Measurements from ENCODE around the gene NFATC1. TPM values are rescaled to one million over a fixed set of nuclear protein-coding genes. Genes with fewer than 3 reads are reported as not detected.

NFATC1 gene
- total RNA-seq, 3 donors from 2014 or later: 62.7 to 80.8 (median 75.2) TPM

- ATAC-seq: no peak
- peaks cover 44% of the 10 kb centered on the region for H3K4me1 Mint-ChIP-seq (ENCODE audit: low read depth)
- H3K4me3 Mint-ChIP-seq: no peak overlapping the region
- no peaks in the 10 kb centered on the region for H3K9me3 Mint-ChIP-seq
- peaks cover 15% of the 10 kb centered on the region for H3K36me3 Mint-ChIP-seq (ENCODE audit: insufficient read depth)
- peak; percentile 49 for DNase-seq
- H3K27me3 Mint-ChIP-seq (ENCODE audit: low read depth): no peaks in the 10 kb centered on the region
Measured at GRCh38 chr18:79438898-79439627, 43.3 kb downstream of the NFATC1 start.

DNA sequence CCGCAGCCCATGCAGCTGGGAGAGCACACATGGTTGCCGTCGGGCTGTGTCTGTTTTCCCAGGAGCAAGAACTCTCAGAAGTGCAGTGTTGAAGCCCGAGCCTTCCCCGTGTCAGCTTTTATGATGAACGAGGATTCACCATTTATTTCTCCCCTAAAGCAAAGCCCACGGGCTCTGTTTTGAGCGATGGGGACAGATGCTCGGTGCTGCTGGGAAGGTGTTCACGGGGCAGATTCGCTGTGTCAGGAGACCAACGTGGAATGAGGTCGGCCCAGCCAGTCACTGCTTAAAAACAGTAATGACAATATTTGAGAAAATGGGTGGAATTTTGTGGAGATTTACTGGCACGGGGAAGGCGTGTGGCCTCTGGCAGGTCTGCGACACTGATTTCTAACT lies 43.9 kb downstream of the NFATC1 start:
- H3K4me3 Mint-ChIP-seq: no peak overlapping the region
- H3K27me3 Mint-ChIP-seq (ENCODE audit: low read depth): no peaks in the 10 kb centered on the region
- peaks cover 43% of the 10 kb centered on the region for H3K4me1 Mint-ChIP-seq (ENCODE audit: low read depth)
- ATAC-seq (no peak), DNase-seq (no peak)
- H3K36me3 Mint-ChIP-seq (ENCODE audit: insufficient read depth): peaks cover 14% of the 10 kb centered on the region
- H3K9me3 Mint-ChIP-seq: no peaks in the 10 kb centered on the region

DNA sequence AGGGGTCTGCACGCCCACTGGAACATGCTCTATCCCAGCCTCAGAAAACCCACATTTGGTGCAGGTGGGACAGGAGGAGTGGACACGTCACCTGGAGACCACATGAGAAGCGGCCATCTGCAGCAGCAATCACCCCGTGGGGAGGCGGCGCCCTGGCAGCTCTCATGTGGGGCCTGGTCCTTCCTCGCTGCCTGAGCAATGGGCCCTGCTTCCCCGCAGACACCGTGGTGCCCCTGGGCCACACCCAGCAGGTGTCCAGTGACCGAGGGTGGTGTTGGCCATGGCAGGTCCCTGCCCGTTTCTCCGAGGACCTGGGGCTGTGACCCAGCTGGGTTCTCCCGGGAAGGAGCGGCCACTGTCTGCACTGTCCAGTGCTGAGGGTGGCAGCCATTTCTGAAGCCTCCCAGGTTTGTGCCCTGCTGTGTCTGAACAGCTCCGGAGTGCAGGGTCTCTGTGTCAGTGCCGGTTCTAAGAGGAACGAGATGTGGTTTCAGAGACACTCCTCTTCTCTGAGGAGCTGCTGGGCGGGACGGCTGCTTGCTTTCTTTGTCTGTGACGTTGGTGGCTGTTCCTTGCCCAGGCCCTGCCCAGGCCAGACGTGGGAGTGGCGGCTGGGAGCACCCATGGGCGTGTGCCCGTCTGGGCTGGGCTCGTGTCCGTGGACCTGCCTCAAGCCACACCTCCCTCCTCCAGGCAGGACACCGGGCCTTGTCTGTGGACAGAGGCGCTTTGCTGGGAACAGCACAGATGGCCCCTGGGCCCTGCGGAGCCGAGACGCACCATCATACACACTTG lies 44.8 kb downstream of the NFATC1 start:
- H3K36me3 Mint-ChIP-seq (ENCODE audit: insufficient read depth): peaks cover 12% of the 10 kb centered on the region
- peaks cover 36% of the 10 kb centered on the region for H3K4me1 Mint-ChIP-seq (ENCODE audit: low read depth)
- DNase-seq: no peak
- no peak overlapping the region for H3K4me3 Mint-ChIP-seq
- no peak for ATAC-seq
- H3K9me3 Mint-ChIP-seq: no peaks in the 10 kb centered on the region
- H3K27me3 Mint-ChIP-seq (ENCODE audit: low read depth): no peaks in the 10 kb centered on the region

DNA sequence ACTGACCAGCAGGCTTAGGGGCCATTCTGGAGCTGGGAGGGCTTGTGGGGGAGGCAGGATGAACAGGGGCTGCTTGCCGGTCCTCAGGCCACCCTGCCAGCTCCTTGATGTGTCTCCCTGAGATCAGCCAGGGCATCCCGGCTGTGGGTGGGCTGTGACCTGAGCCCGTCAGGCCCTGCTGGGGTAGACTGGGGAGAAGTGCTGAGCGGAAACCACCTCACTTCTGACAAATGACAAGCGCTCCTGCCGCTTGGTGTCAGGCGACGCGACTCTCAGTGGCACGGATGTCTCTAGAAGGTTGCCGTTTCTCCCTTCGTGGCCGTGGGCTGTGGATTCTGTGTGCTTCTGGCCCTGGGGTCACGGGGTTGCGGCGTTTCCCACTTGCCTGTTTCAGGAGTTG lies 45.7 kb downstream of the NFATC1 start:
- Mint-ChIP-seq H3K4me3 (no peak overlapping the region), H3K9me3 (no peaks in the 10 kb centered on the region), H3K4me1 (ENCODE audit: low read depth) (peaks cover 30% of the 10 kb centered on the region), H3K27me3 (ENCODE audit: low read depth) (no peaks in the 10 kb centered on the region), H3K36me3 (ENCODE audit: insufficient read depth) (peaks cover 6% of the 10 kb centered on the region)
- ATAC-seq: no peak
- no peak for DNase-seq

DNA sequence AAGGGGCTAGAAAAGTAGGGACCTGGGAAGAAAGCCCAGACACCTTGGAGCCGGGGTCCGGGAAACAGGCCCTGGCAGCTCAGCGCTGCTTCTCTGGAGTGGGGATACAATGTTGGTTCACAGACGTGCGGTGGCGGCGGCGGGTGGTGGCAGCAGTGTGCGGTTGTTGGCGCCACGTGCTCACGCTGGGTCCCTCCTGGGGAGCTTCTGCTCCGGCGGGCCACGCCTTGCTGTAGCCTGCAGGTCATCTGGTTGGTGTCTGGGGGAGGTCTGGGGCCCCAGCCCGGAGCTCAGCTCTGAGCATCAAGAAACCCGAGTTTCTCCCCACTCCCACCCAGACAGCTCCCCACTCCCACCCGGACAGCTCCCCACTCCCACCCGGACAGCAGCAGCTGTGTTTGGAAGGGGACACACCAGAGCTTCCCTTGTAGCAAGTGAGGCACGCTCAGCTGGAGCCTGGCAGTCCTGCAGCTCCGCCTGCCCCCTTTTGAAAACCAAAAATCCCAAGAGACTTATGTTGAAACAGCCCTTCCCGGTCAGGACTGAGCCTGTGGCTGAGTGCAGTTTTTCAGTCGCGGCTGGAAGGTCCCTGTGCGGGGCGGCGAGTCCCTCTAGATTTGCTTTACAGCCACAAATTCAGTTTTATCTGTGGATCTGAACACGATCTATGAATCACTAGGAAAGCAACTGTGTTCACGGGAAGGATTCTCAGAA lies 46.9 kb downstream of the NFATC1 start:
- no peaks in the 10 kb centered on the region for H3K27me3 Mint-ChIP-seq (ENCODE audit: low read depth)
- ATAC-seq (no peak), DNase-seq (no peak)
- peaks cover 9% of the 10 kb centered on the region for H3K36me3 Mint-ChIP-seq (ENCODE audit: insufficient read depth)
- no peaks in the 10 kb centered on the region for H3K9me3 Mint-ChIP-seq
- peaks cover 33% of the 10 kb centered on the region for H3K4me1 Mint-ChIP-seq (ENCODE audit: low read depth)
- H3K4me3 Mint-ChIP-seq: no peak overlapping the region

DNA sequence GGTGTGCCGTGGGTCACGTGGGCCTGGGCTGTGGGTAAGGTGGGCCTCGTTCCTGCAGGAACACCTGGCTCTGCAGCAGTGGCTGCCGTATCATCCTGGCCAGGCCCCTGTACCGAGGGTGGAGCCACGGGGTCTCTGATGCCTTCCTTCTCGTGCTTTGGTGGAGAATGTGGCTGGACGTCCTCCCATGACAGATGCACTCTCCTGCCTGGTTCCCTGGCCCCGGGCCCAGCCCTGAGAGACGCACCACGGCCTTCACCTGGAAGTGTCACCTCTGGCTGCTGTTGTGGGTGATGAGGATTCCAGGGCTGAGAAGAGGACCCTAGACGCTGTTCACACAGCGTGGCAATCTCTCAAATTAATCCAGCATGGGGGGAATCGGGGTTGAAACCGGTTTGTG lies 49.5 kb downstream of the NFATC1 start:
- no peak overlapping the region for H3K4me3 Mint-ChIP-seq
- peaks cover 18% of the 10 kb centered on the region for H3K36me3 Mint-ChIP-seq (ENCODE audit: insufficient read depth)
- ATAC-seq (no peak), DNase-seq (no peak)
- H3K9me3 Mint-ChIP-seq: no peaks in the 10 kb centered on the region
- no peaks in the 10 kb centered on the region for H3K27me3 Mint-ChIP-seq (ENCODE audit: low read depth)
- peaks cover 10% of the 10 kb centered on the region for H3K4me1 Mint-ChIP-seq (ENCODE audit: low read depth)

DNA sequence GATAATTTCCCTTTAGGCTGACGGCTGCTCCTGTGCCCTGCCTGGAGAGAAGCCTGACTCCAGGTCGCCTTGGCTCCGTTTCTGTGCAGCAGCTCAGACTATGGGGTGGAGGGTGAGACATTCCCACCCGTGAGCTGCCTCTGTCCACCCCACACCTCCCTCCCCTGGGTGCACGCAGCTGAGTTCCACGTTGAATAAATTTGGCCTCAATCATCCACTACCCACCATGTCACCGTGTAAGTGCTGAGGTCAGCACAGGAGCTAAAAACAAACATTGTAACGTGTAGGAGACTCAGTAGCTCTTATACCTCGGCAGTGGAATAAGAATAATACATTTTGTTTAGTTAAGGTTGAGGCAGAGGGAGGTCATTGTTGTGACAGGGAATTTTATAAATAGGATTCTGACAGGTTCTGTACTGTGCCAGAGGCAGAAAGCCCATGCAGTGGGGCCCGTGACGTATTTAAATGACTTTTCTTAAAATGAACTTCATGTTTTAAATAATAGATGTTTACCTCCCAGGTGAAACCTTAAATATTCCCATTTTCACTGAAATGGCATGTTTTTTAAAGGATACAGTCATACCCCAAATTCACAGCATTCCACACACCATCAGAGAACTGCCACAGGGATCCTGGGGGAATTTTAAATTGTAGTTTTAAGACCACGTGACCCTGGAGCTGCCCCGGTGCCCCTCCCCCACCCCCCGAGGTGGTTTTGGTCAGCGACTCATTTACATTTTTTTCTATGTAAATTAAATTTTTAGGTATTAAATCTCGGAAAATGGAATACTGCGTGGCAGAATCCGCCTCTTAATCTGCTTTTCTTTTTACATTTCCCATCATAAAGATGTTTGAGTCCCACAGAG lies 50.2 kb downstream of the NFATC1 start:
- no peak for DNase-seq
- H3K4me3 Mint-ChIP-seq: no peak overlapping the region
- ATAC-seq: no peak
- H3K27me3 Mint-ChIP-seq (ENCODE audit: low read depth): no peaks in the 10 kb centered on the region
- peaks cover 18% of the 10 kb centered on the region for H3K36me3 Mint-ChIP-seq (ENCODE audit: insufficient read depth)
- no peaks in the 10 kb centered on the region for H3K9me3 Mint-ChIP-seq
- H3K4me1 Mint-ChIP-seq (ENCODE audit: low read depth): peaks cover 10% of the 10 kb centered on the region

GRCh38 chr18:79446931-79447330 lies 51.2 kb downstream of the NFATC1 start:
- Mint-ChIP-seq H3K27me3 (ENCODE audit: low read depth) (no peaks in the 10 kb centered on the region), H3K9me3 (no peaks in the 10 kb centered on the region), H3K4me1 (ENCODE audit: low read depth) (peaks cover 8% of the 10 kb centered on the region), H3K36me3 (ENCODE audit: insufficient read depth) (peaks cover 28% of the 10 kb centered on the region), H3K4me3 (no peak overlapping the region)
- DNase-seq (no peak), ATAC-seq (no peak)

DNA sequence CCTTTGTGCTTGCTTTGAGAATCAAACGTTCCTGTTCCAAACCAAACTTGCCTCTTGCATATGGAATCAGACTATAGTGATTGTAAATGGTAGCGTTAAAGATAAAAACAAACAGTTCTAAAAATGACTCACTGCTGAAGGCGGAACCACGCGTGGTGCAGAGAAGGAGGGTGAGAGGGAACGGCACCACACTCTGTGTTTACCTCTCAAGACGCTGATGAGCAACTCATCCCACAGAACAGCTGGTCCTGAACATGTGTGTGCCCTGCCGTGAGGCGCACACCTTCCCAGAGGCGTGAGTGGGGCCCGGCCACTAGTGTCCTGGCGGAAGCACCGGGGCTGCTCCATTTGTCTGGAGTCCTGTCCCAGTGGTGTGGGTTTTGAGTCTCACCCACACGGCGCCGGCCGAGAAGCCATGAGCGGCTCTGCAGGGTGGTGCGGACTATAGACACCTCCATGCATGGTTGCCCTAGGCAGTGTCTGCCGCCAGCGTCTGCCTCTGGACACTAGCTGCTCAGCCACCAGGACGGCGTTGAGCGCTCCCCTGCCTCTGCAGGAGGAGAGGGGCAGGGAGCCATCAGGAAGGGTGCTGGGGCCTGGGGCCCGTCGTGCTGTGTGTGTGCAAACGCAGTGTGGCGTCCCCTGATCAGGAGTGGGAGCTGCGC lies 52.1 kb downstream of the NFATC1 start:
- ATAC-seq (peak; percentile 61 to 77), DNase-seq (peak; percentile 23)
- Mint-ChIP-seq H3K4me1 (ENCODE audit: low read depth) (peaks cover 7% of the 10 kb centered on the region), H3K4me3 (no peak overlapping the region), H3K9me3 (no peaks in the 10 kb centered on the region), H3K27me3 (ENCODE audit: low read depth) (no peaks in the 10 kb centered on the region), H3K36me3 (ENCODE audit: insufficient read depth) (peaks cover 28% of the 10 kb centered on the region)

DNA sequence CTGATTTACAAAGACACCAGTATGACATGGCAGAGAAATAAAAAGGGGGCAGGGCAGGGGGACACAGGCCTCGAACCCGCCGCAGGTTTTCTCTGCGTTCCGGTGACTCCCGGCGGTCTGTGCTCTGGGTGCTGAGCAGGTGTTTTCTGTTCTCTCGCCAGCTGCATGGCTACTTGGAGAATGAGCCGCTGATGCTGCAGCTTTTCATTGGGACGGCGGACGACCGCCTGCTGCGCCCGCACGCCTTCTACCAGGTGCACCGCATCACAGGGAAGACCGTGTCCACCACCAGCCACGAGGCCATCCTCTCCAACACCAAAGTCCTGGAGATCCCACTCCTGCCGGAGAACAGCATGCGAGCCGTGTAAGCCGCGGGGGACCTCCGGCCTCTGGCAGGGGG lies 52.9 kb downstream of the NFATC1 start:
- H3K27me3 Mint-ChIP-seq (ENCODE audit: low read depth): no peaks in the 10 kb centered on the region
- no peaks in the 10 kb centered on the region for H3K9me3 Mint-ChIP-seq
- H3K4me3 Mint-ChIP-seq: no peak overlapping the region
- peaks cover 28% of the 10 kb centered on the region for H3K36me3 Mint-ChIP-seq (ENCODE audit: insufficient read depth)
- peaks cover 6% of the 10 kb centered on the region for H3K4me1 Mint-ChIP-seq (ENCODE audit: low read depth)
- DNase-seq: no peak
- ATAC-seq: no peak

- Mint-ChIP-seq H3K27me3 (ENCODE audit: low read depth) (no peaks in the 10 kb centered on the region), H3K4me1 (ENCODE audit: low read depth) (peaks cover 6% of the 10 kb centered on the region), H3K9me3 (no peaks in the 10 kb centered on the region), H3K4me3 (no peak overlapping the region), H3K36me3 (ENCODE audit: insufficient read depth) (peaks cover 28% of the 10 kb centered on the region)
- DNase-seq (no peak), ATAC-seq (no peak)
Measured at GRCh38 chr18:79449551-79450288, 54.0 kb downstream of the NFATC1 start.

- DNase-seq (no peak), ATAC-seq (no peak)
- Mint-ChIP-seq H3K27me3 (ENCODE audit: low read depth) (no peaks in the 10 kb centered on the region), H3K9me3 (no peaks in the 10 kb centered on the region), H3K4me1 (ENCODE audit: low read depth) (peaks cover 4% of the 10 kb centered on the region), H3K4me3 (no peak overlapping the region), H3K36me3 (ENCODE audit: insufficient read depth) (peaks cover 26% of the 10 kb centered on the region)
Measured at GRCh38 chr18:79450289-79451080, 54.8 kb downstream of the NFATC1 start.

Measured in activated T-cell treated with anti-CD3 and anti-CD28 coated beads, Interleukin-2, amount 50 U/mL, for 4 hours (primary cell).